PC-3 (cell line): ENCODE results near the gene TMEM231. TPM values are rescaled to one million over a fixed set of nuclear protein-coding genes. Genes with fewer than 3 reads are reported as not detected.
"Not testable (repeated sequence)": the region's sequence is repeated elsewhere in the genome, so short reads cannot be mapped to it uniquely, and the experiment has no call there.

Experiments used
- ATAC-seq: fragments of 200-7000 bp; cut with Tn5 transposase; 2 replicates; pipeline ENCODE4 v1.9.1; 2020; ENCODE audit warnings: mild to moderate bottlenecking, moderate library complexity
- BruUV-seq: library from RNA; stranded (reverse); fragments of 400-500 nt; replicated peaks from 2 replicates; lab custom pipeline; 2021; lab: Mats Ljungman, UMichigan
- CTCF ChIA-PET: fragments of 300-600 bp; sonication (Branson Sonifier 250); formaldehyde crosslinking; loops from one replicate; lab custom pipeline; 2022; ENCODE audit warnings: antibody characterized with exemption; lab: Charles Lee
- POLR2A ChIA-PET: fragments of 300-600 bp; sonication (Branson Sonifier 250); formaldehyde crosslinking; loops from one replicate; lab custom pipeline; 2022; ENCODE audit warnings: antibody characterized with exemption; ENCODE audit not compliant: unreplicated experiment; lab: Charles Lee
- DNase-seq: peaks from one replicate; pipeline ENCODE4 v3.0.0-alpha.2; 2015
- H2AFZ ChIP-seq: fragments of 300-600 bp; sonication (generic); 2 replicates; pipeline ENCODE4 v1.6.0; 2016; ENCODE audit warnings: antibody characterized with exemption, low read length
- H3F3A ChIP-seq: fragments of 300-600 bp; sonication (generic); one replicate; pipeline ENCODE4 v1.6.0; 2017; ENCODE audit warnings: antibody characterized with exemption, low read length, control low read depth, mild to moderate bottlenecking; ENCODE audit not compliant: unreplicated experiment
- H3K27ac ChIP-seq: fragments of 300-600 bp; sonication (generic); 2 replicates; pipeline ENCODE4 v1.5.1; 2016; ENCODE audit warnings: mild to moderate bottlenecking, low read length
- H3K27me3 ChIP-seq: fragments of 300-600 bp; sonication (generic); 2 replicates; pipeline ENCODE4 v1.6.1; 2016; ENCODE audit warnings: low read length, mixed read lengths
- H3K36me3 ChIP-seq: fragments of 300-600 bp; sonication (generic); 2 replicates; pipeline ENCODE4 v1.6.1; 2016; ENCODE audit warnings: low read depth, mixed run types, low read length, mixed read lengths
- H3K4me1 ChIP-seq: fragments of 300-600 bp; sonication (generic); 2 replicates; pipeline ENCODE4 v1.5.1; 2016; ENCODE audit warnings: low read length; ENCODE audit not compliant: insufficient read depth
- H3K4me2 ChIP-seq: fragments of 300-600 bp; sonication (generic); 2 replicates; pipeline ENCODE4 v1.6.0; 2016; ENCODE audit warnings: low read length
- H3K4me3 ChIP-seq: fragments of 300-600 bp; sonication (generic); 2 replicates; pipeline ENCODE4 v1.5.1; 2016; ENCODE audit warnings: mild to moderate bottlenecking, low read length, mixed read lengths
- H3K79me2 ChIP-seq: fragments of 300-600 bp; sonication (generic); 2 replicates; pipeline ENCODE4 v1.6.1; 2017; ENCODE audit warnings: low read length, mixed read lengths
- H3K9ac ChIP-seq: fragments of 300-600 bp; sonication (generic); 2 replicates; pipeline ENCODE4 v1.6.0; 2016; ENCODE audit warnings: mild to moderate bottlenecking, low read length
- H3K9me2 ChIP-seq: fragments of 300-600 bp; sonication (generic); replicated peaks from 2 replicates; pipeline ENCODE4 v1.6.1; 2016; ENCODE audit warnings: mixed run types, low read length, mixed read lengths
- H3K9me3 ChIP-seq: fragments of 300-600 bp; sonication (generic); 2 replicates; pipeline ENCODE4 v1.6.1; 2016; ENCODE audit warnings: low read length, mixed read lengths
- H4K20me1 ChIP-seq: fragments of 300-600 bp; sonication (generic); 2 replicates; pipeline ENCODE4 v1.6.1; 2016; ENCODE audit warnings: low read length, mixed read lengths
- EZH2 ChIP-seq: fragments of 300-600 bp; sonication (generic); IDR thresholded peaks from one replicate; pipeline ENCODE4 v1.6.1; 2017; ENCODE audit warnings: antibody characterized with exemption, mild to moderate bottlenecking, low read length; ENCODE audit not compliant: unreplicated experiment
- EZH2phosphoT487 ChIP-seq: fragments of 300-600 bp; sonication (generic); IDR thresholded peaks from 2 replicates; pipeline ENCODE4 v1.6.1; 2018; ENCODE audit warnings: mild to moderate bottlenecking, antibody characterized with exemption, low read length, borderline replicate concordance
- intact Hi-C: fragments of 100-400 bp; cut with micrococcal nuclease; formaldehyde crosslinking; loops from 2 replicates; pipeline ENCODE4 v1.9.0; 2023
- total RNA-seq: library from RNA; depleted of rRNA; stranded (reverse); fragments of >200 nt; gene quantifications from 2 replicates; pipeline ENCODE4 v1.2.3, GENCODE V29; 2014
- TF ChIP-seq, protein P1 (sequence below): fragments of 300-600 bp; sonication (generic); conservative IDR thresholded peaks from 2 replicates; pipeline ENCODE4 v1.5.1; 2017; ENCODE audit warnings: antibody characterized with exemption, low read depth, mild to moderate bottlenecking, low read length

TMEM231 gene
- total RNA-seq, 1 experiment from 2014 or later: 20.2 TPM

DNA sequence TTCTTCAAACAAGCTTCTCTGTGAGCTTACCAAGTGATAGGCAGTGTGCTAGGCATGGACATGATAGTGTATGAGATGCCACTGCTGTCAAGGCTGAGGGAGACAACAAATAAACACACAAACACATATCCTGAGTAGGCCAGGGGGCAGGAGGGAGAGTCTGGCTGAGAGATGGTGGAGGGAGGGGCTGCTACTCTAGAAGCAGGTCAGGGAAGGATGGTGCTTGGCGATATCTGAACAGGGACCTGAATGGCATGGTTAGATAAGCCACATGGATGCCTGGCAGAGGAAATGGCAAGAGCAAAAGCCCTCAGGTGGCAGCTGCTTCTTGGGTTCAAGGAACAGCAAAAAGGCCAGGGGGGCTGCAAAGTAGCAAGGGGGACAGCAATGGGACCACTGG is 52.3 kb downstream of the TMEM231 start:
- no peaks in the 10 kb centered on the region for H3F3A ChIP-seq
- H3K79me2 ChIP-seq: no peaks in the 10 kb centered on the region
- peaks cover 20% of the 10 kb centered on the region for H3K4me1 ChIP-seq
- H3K27ac ChIP-seq: no peak overlapping the region
- H3K9me3 ChIP-seq: no peaks in the 10 kb centered on the region
- H4K20me1 ChIP-seq: no peaks in the 10 kb centered on the region
- H3K4me3 ChIP-seq: no peak overlapping the region
- no peak overlapping the region for H3K4me2 ChIP-seq
- no peaks in the 10 kb centered on the region for H3K36me3 ChIP-seq
- ATAC-seq (no peak), DNase-seq (no peak)
- no peak overlapping the region for H2AFZ ChIP-seq
- H3K9me2 ChIP-seq: no peaks in the 10 kb centered on the region
- TF ChIP-seq EZH2 (no peak), EZH2phosphoT487 (no peak)
- TF ChIP-seq, protein P1, sequence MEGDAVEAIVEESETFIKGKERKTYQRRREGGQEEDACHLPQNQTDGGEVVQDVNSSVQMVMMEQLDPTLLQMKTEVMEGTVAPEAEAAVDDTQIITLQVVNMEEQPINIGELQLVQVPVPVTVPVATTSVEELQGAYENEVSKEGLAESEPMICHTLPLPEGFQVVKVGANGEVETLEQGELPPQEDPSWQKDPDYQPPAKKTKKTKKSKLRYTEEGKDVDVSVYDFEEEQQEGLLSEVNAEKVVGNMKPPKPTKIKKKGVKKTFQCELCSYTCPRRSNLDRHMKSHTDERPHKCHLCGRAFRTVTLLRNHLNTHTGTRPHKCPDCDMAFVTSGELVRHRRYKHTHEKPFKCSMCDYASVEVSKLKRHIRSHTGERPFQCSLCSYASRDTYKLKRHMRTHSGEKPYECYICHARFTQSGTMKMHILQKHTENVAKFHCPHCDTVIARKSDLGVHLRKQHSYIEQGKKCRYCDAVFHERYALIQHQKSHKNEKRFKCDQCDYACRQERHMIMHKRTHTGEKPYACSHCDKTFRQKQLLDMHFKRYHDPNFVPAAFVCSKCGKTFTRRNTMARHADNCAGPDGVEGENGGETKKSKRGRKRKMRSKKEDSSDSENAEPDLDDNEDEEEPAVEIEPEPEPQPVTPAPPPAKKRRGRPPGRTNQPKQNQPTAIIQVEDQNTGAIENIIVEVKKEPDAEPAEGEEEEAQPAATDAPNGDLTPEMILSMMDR: no peak
- ChIA-PET CTCF (no interaction called here), POLR2A (no interaction called here)
- intact Hi-C loops: no loop called here
- H3K27me3 ChIP-seq: no peaks in the 10 kb centered on the region
- no peak overlapping the region for H3K9ac ChIP-seq
- BruUV-seq: no TSS peak

DNA sequence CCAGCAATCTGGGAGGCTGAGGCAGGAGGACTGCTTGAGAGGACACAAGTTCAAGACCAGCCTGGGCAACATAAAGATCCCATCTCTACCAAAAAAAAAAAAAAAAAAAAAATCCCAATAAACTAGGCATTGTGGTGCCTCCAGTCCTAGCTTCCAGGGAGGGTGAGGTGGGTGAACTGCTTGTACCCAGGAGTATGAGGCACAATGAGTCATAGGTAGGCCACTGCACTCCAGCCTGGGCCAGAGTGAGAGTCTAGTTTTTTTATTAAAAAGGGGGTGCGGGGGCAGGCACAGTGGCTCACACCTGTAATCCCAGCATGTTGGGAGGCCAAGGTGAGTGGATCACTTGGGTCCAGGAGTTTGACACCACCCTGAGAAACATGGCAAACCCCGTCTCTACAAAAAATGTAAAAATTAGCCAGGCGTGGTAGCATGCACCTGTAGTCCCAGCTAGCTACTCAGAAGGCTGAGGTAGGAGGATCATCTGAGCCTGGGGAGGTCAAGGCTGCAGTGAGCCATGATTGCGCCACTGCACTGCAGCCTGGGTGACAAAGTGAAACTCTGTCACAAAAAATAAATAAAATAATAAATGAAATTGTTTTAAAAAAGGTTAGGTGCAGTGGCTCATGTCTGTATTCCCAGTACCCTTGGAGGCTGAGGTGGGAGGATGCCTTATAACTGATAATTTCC is 53.0 kb downstream of the TMEM231 start:
- H3K27ac ChIP-seq: no peak overlapping the region
- POLR2A ChIA-PET: no interaction called here
- H3K4me2 ChIP-seq: no peak overlapping the region
- ATAC-seq (0 out of 2 replicates have a peak, but pooled peaks have one; percentile 30), DNase-seq (peak; percentile 35)
- H3K4me1 ChIP-seq: peaks cover 20% of the 10 kb centered on the region
- BruUV-seq: no TSS peak
- H3K4me3 ChIP-seq: no peak overlapping the region
- H3K9ac ChIP-seq: no peak overlapping the region
- H3K9me3 ChIP-seq: no peaks in the 10 kb centered on the region
- no peaks in the 10 kb centered on the region for H3F3A ChIP-seq
- CTCF ChIA-PET: no interaction called here
- no peak for TF ChIP-seq EZH2
- TF ChIP-seq EZH2phosphoT487: no peak
- TF ChIP-seq, protein P1: no peak
- no peaks in the 10 kb centered on the region for H3K79me2 ChIP-seq
- intact Hi-C loops: no loop called here
- H3K36me3 ChIP-seq: no peaks in the 10 kb centered on the region
- no peak overlapping the region for H2AFZ ChIP-seq
- H3K27me3 ChIP-seq: no peaks in the 10 kb centered on the region
- H3K9me2 ChIP-seq: no peaks in the 10 kb centered on the region
- no peaks in the 10 kb centered on the region for H4K20me1 ChIP-seq

DNA sequence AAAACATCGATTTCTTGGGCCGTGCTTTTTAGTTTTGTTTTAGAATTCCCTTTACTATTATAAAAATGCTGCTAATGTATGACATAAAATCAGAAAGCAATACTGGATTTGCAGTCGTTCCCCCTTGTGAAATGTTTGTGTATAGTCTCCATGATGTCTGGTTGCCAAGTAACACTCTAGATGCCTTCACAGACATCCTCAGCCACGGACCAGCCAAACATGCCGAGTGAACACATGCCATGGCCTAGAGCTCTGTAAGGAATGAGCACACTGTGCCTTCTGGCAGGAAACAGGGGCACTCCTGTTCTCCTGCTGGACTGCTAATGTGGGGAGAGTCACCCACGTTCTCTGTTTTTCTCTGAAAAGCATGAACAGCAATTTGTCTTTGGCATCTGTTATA is 54.2 kb downstream of the TMEM231 start:
- H3K4me3 ChIP-seq, H3K36me3 ChIP-seq, H4K20me1 ChIP-seq, H3K9ac ChIP-seq, BruUV-seq, CTCF ChIA-PET, H3K9me2 ChIP-seq, H3K27me3 ChIP-seq, H2AFZ ChIP-seq, DNase-seq, ATAC-seq, POLR2A ChIA-PET, H3K4me2 ChIP-seq, H3K9me3 ChIP-seq, intact Hi-C loops, H3K27ac ChIP-seq, H3K79me2 ChIP-seq, H3F3A ChIP-seq: not testable (repeated sequence)
- H3K4me1 ChIP-seq: peaks cover 17% of the 10 kb centered on the region
